Upper lobe of right lung (tissue), 1 donor: Measurements from ENCODE around the gene TERC. TPM values are rescaled to one million over a fixed set of nuclear protein-coding genes. Genes with fewer than 3 reads are reported as not detected.

ENCODE experiments used
- ATAC-seq: fragments of 200-7000 bp; cut with Tn5 transposase; one replicate; pipeline ENCODE4 v1.9.1; 2020; ENCODE audit warnings: mild to moderate bottlenecking, moderate library complexity
- DNase-seq: peaks from one replicate; pipeline ENCODE4 v3.0.0-alpha.2; 2020
- H3K27ac ChIP-seq: fragments of 200-600 bp; one replicate; pipeline ENCODE4 v1.8.0; 2022
- H3K27me3 ChIP-seq: fragments of 200-600 bp; one replicate; pipeline ENCODE4 v1.8.0; 2022; ENCODE audit warnings: mild to moderate bottlenecking
- H3K36me3 ChIP-seq: fragments of 200-600 bp; one replicate; pipeline ENCODE4 v1.8.0; 2022
- H3K4me1 ChIP-seq: fragments of 200-600 bp; one replicate; pipeline ENCODE4 v1.8.0; 2022
- H3K4me3 ChIP-seq: fragments of 200-600 bp; one replicate; pipeline ENCODE4 v1.8.0; 2022; ENCODE audit warnings: mild to moderate bottlenecking
- H3K9me3 ChIP-seq: fragments of 200-600 bp; one replicate; pipeline ENCODE4 v1.8.0; 2022
- CTCF ChIP-seq: fragments of 200-600 bp; IDR thresholded peaks from one replicate; pipeline ENCODE4 v1.8.0; 2022; ENCODE audit warnings: antibody characterized with exemption
- intact Hi-C: fragments of 100-400 bp; cut with DNase I; formaldehyde crosslinking; loops from one replicate; pipeline ENCODE4 v1.11.0; 2022
- long read RNA-seq: library from polyadenylated mRNA; unstranded; transcript quantifications from one replicate; pipeline ENCODE4 v2.0.0, GENCODE V29; 2021
- total RNA-seq: library from RNA; stranded (reverse); fragmentation: NEBNext Ultra II Directional; extraction: Animal tissue kit (Norgen Biotek cat#: 25700); gene quantifications from one replicate; pipeline ENCODE4 v1.2.1, GENCODE V29; 2021
- donor health status: DM: no; HTN: yes; CAD: no; lungs with severe emphysema.

Gene TERC
- total RNA-seq: 5.4 TPM
- long read RNA-seq: 0 reads

DNA sequence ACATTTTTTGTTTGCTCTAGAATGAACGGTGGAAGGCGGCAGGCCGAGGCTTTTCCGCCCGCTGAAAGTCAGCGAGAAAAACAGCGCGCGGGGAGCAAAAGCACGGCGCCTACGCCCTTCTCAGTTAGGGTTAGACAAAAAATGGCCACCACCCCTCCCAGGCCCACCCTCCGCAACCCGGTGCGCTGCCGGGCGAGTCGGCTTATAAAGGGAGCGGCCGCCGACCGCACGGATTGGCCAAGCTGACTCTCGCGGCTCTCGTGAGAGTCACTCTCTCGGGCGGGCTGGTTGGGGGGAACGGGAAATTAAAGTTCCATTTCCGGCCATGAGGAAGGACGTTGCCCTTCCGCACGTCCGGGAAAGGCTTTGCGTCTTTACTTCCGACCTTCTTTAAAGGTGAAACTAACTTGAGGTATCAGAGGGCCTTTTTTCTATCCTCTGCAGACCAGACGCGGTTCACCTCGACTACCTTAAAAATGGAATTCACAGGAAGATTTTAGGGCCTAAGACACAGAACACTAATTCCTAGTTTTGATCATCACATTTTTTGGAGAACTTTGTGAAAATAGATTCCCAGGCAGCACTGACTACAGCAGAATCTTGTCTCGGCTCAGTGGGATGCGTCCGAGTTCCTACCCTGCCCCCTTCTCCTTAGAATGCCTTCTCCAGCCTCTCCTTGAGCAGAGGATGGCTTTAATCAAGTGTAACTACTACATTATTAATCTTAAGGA is at the start of gene TERC:
Gene TERC (minus strand): TSS at position 179 of the 731 bp plus-strand sequence.
- intact Hi-C loops: no loop called here
- no peak for TF ChIP-seq CTCF

GRCh38 chr3:169813757-169814517 is 49.1 kb upstream of the TERC start:
- peak; percentile 68 for DNase-seq

More for the DNA sequence above, at the start of gene TERC:
- peak within 1 kb of the TSS; percentile 98 for H3K27ac ChIP-seq
- H3K27me3 ChIP-seq: no peaks in the 10 kb centered on the region
- DNase-seq: peak; percentile 97
- H3K9me3 ChIP-seq: no peaks in the 10 kb centered on the region
- no peaks in the 10 kb centered on the region for H3K36me3 ChIP-seq
- ATAC-seq: peak; percentile 95
- peak within 1 kb of the TSS; percentile 81 for H3K4me3 ChIP-seq
- no peaks in the 10 kb centered on the region for H3K4me1 ChIP-seq

GRCh38 chr3:169813278-169813677 is 48.4 kb upstream of the TERC start:
- no peak for ATAC-seq
- Histone ChIP-seq H3K27me3 (no peaks in the 10 kb centered on the region), H3K4me3 (peak overlapping the region; percentile 64), H3K27ac (no peak overlapping the region), H3K9me3 (no peaks in the 10 kb centered on the region), H3K36me3 (no peaks in the 10 kb centered on the region), H3K4me1 (peaks cover 3% of the 10 kb centered on the region)
- no peak for TF ChIP-seq CTCF
- DNase-seq: no peak
- intact Hi-C loops: no loop called here

More at GRCh38 chr3:169813757-169814517, 49.1 kb upstream of the TERC start:
- Histone ChIP-seq H3K27me3 (no peaks in the 10 kb centered on the region), H3K27ac (no peak overlapping the region), H3K9me3 (no peaks in the 10 kb centered on the region), H3K36me3 (no peaks in the 10 kb centered on the region), H3K4me1 (peaks cover 3% of the 10 kb centered on the region), H3K4me3 (peak overlapping the region; percentile 64)
- TF ChIP-seq CTCF: peak; percentile 53
- peak; percentile 55 for ATAC-seq
- intact Hi-C loops: no loop called here

DNA sequence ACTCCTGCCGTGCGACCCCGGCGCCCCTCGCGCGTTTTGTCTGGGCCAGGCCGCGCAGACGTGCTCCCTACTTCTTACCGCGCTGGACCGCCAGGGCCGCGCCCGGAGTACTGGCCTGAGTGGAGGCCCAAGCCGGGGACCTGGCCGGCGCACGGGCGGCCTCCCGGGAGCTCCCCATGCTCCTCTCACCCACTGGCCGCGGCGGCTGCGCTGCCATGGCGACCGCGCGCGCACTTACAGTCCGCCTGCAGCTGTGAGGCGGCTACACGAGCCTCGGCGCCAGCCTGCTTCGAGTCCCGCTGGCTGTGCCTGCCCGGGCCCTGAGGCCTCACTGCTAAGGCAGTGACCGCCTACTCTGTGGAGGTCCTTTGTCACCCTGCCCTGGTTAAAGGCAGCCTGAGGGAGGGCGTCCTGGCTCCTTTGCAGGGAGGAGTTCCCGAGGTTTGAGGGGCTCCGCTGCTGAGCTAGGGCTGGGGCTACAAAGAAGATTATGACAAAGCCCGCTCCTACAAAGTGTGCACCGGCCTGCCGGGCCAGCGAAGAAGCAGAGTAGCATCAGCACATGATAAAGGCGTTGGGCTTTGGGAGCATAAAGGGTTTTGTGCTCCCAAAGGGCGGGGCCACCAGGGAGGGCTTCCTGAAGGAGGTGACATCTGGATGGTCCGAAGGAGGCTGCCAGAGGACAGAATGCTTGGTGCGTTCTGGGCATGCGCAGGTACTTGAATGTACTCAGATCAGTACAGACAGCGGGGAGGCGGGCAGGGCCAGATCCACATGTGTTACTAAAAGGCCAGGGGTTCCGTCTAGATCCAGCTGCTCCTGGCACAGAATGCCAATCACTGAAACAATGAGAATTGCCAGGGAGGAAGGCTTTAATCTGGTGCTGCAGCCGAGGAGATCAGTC is 47.7 kb upstream of the TERC start, which contains the start of the genes LRRC34 and LRRIQ4:
Gene LRRC34 (minus strand): TSS at position 573 of the 904 bp plus-strand sequence. CDS start 356 bp downstream, at position 217.
Gene LRRIQ4 (plus strand): TSS at position 539 of the 904 bp plus-strand sequence. CDS start 9,052 bp downstream, outside the sequence.
- ATAC-seq (peak; percentile 93), DNase-seq (peak; percentile 91)
- Histone ChIP-seq H3K27ac (peak within 1 kb of the TSS; percentile 80), H3K9me3 (no peaks in the 10 kb centered on the region), H3K36me3 (no peaks in the 10 kb centered on the region), H3K4me3 (peak within 1 kb of the TSS; percentile 64), H3K4me1 (peaks cover 3% of the 10 kb centered on the region), H3K27me3 (no peaks in the 10 kb centered on the region)
- intact Hi-C loops: no loop called here
- no peak for TF ChIP-seq CTCF
